HepG2 (cell line): Measurements from ENCODE around the gene IFT172. TPM values are rescaled to one million over a fixed set of nuclear protein-coding genes. Genes with fewer than 3 reads are reported as not detected.

Experiments
- AHR ChIP-seq: IDR thresholded peaks from 2 replicates; pipeline ENCODE4 v1.6.1; 2018; ENCODE audit warnings: missing genetic modification reagents, missing compliant biosample characterization
- CC2D1A ChIP-seq: sonication (generic); formaldehyde crosslinking; IDR thresholded peaks from 2 replicates; pipeline ENCODE4 v1.8.1; 2023; ENCODE audit warnings: mild to moderate bottlenecking, missing genetic modification reagents
- FOXA3 ChIP-seq: IDR thresholded peaks from 2 replicates; pipeline ENCODE4 v1.6.1; 2016; ENCODE audit warnings: missing genetic modification reagents, missing compliant biosample characterization
- FOXP1 ChIP-seq, 2 experiments: fragments of 450-650 bp in 1 of 2; IDR thresholded peaks; 2 replicates each; pipeline ENCODE4 v1.6.1; 2017 to 2018; ENCODE audit warnings: antibody characterized with exemption in 1 of 2
- GTF3A ChIP-seq: sonication (generic); formaldehyde crosslinking; conservative IDR thresholded peaks from 2 replicates; pipeline ENCODE4 v1.4.0; 2020; ENCODE audit warnings: mild to moderate bottlenecking, missing genetic modification reagents
- KAT8 ChIP-seq: IDR thresholded peaks from 2 replicates; pipeline ENCODE4 v1.6.1; 2016; ENCODE audit warnings: missing genetic modification reagents, missing compliant biosample characterization
- KMT2B ChIP-seq: IDR thresholded peaks from 2 replicates; pipeline ENCODE4 v1.6.1; 2016; ENCODE audit warnings: missing genetic modification reagents, missing compliant biosample characterization
- MED1 ChIP-seq: sonication (generic); formaldehyde crosslinking; IDR thresholded peaks from 2 replicates; pipeline ENCODE4 v1.4.0; 2020; ENCODE audit warnings: missing genetic modification reagents
- MED8 ChIP-seq: sonication (generic); formaldehyde crosslinking; IDR thresholded peaks from 2 replicates; pipeline ENCODE4 v1.8.1; 2023; ENCODE audit warnings: mild to moderate bottlenecking, missing genetic modification reagents; ENCODE audit not compliant: insufficient replicate concordance
- MXD4 ChIP-seq: IDR thresholded peaks from 2 replicates; pipeline ENCODE4 v1.6.1; 2016; ENCODE audit warnings: mild to moderate bottlenecking, missing biosample characterization, missing genetic modification reagents
- POGZ ChIP-seq: sonication (generic); formaldehyde crosslinking; IDR thresholded peaks from 2 replicates; pipeline ENCODE4 v1.4.0; 2020; ENCODE audit warnings: mild to moderate bottlenecking, missing genetic modification reagents
- SAP130 ChIP-seq: IDR thresholded peaks from 2 replicates; pipeline ENCODE4 v1.6.1; 2016; ENCODE audit warnings: low read depth
- SATB2 ChIP-seq: sonication (generic); formaldehyde crosslinking; IDR thresholded peaks from 2 replicates; pipeline ENCODE4 v1.5.0; 2020; ENCODE audit warnings: missing genetic modification reagents
- TAF1 ChIP-seq: sonication (generic); formaldehyde crosslinking; IDR thresholded peaks from 2 replicates; pipeline ENCODE4 v1.4.0; 2020; ENCODE audit warnings: missing genetic modification reagents
- ZNF121 ChIP-seq: sonication (generic); formaldehyde crosslinking; IDR thresholded peaks from 2 replicates; pipeline ENCODE4 v1.5.0; 2020; ENCODE audit warnings: mild to moderate bottlenecking, missing genetic modification reagents
- ZNF143 ChIP-seq: sonication (generic); formaldehyde crosslinking; IDR thresholded peaks from 2 replicates; pipeline ENCODE4 v1.4.0; 2020; ENCODE audit warnings: missing genetic modification reagents
- ZNF792 ChIP-seq: IDR thresholded peaks from 2 replicates; pipeline ENCODE4 v1.6.1; 2016
- polyA plus RNA-seq, 8 experiments: library from polyadenylated mRNA; depleted of rRNA in 3 of 8; stranded (reverse) in 7 of 8; unstranded in 1 of 8; fragments of >200 nt; fragmentation: Illumina TruSeq in 4 of 8; extraction: Trizol in 4 of 8; gene quantifications; 2 replicates each; pipeline versions ENCODE4 v1.2.1 to v1.2.3, GENCODE V29; 2011 to 2016; ENCODE audit warnings: low read depth in 4 of 8, missing spikeins in 1 of 8, mixed read lengths in 1 of 8; ENCODE audit not compliant: insufficient read depth in 1 of 8
- total RNA-seq, 5 experiments: library from RNA; depleted of rRNA; stranded (reverse); fragments of >200 nt; fragmentation: Illumina TruSeq; extraction: Trizol; gene quantifications; 2 replicates each; pipeline ENCODE4 v1.2.3, GENCODE V29; 2016; ENCODE audit warnings: low read depth in 1 of 5
- TF ChIP-seq, protein P1 (sequence below): sonication (generic); formaldehyde crosslinking; IDR thresholded peaks from 2 replicates; pipeline ENCODE4 v1.8.1; 2023; ENCODE audit warnings: mild to moderate bottlenecking, inconsistent platforms, moderate library complexity, missing genetic modification reagents, borderline replicate concordance
- TF ChIP-seq, protein P2 (sequence below): IDR thresholded peaks from 2 replicates; pipeline ENCODE4 v1.6.1; 2012; ENCODE audit warnings: low read length, improper control_type of control experiment
- TF ChIP-seq, protein P3 (sequence below): IDR thresholded peaks from 2 replicates; pipeline ENCODE4 v1.4.0; 2020; ENCODE audit warnings: mild to moderate bottlenecking, missing genetic modification reagents
- TF ChIP-seq, protein P4 (sequence below): sonication (generic); formaldehyde crosslinking; IDR thresholded peaks from 2 replicates; pipeline ENCODE4 v1.8.0; 2022; ENCODE audit warnings: mild to moderate bottlenecking, missing genetic modification reagents

The IFT172 gene
- total and polyA plus RNA-seq, 2 of the 13 experiments (the other 11 are each of a cell fraction or from before 2014, with no cell fraction given), result 21.6 to 35.7 TPM

DNA sequence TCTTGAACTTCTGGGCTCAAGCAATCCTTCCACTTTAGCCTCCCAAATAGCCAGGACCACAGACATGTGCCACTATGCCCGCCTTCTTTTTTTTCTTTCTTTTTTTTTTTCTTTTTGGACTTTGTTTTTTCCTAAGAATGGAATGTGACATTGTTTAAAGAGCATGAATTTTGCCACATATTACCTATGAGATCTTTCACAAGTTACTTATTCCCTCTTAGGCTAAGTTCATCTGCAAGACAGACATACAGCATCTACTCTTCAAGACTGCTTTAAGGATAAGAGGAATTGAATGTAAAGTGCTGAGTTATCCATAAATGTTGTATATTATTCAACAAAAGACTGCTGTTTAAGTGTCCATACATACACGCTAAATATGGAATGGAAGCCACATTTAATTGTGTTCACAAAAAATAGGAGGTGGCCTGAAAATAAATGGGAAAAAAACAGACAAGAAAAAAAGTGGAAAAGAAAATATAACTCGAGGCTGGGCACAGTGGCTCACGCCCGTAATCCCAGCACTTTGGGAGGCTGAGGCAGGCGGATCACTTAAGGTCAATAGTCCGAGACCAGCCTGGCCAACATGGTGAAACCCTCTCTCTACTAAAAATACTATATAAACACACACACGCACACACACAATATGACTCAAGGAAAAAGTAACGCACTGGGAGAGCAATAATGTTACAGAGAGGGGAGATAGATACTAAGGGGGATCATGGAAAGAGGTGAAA lies 77.0 kb downstream of the IFT172 start (continued):
- TF ChIP-seq KMT2B (CRISPR knock-in tag) (no peak), MXD4 (no peak), FOXP1 (IDR thresholded peaks at IDR 0.05) (0 out of 2 replicates have a peak, but pooled peaks have one; percentile 54), FOXP1 (CRISPR knock-in tag; IDR thresholded peaks at IDR 0.05) (peak; percentile 30; the same call in 1 of the 2 replicates), MED8 (no peak), GTF3A (CRISPR knock-in tag) (no peak), ZNF792 (CRISPR knock-in tag) (0 out of 2 replicates have a peak, but pooled peaks have one; percentile 60), KAT8 (CRISPR knock-in tag) (0 out of 2 replicates have a peak, but pooled peaks have one; percentile 41), CC2D1A (CRISPR knock-in tag) (no peak), TAF1 (CRISPR knock-in tag) (no peak), ZNF121 (0 out of 2 replicates have a peak, but pooled peaks have one; percentile 39), ZNF143 (no peak), SATB2 (CRISPR knock-in tag) (no peak), MED1 (CRISPR knock-in tag) (peak; percentile 12; the same call in 1 of the 2 replicates), FOXA3 (peak; percentile 68), SAP130 (CRISPR knock-in tag) (peak; percentile 50; the same call in 1 of the 2 replicates), POGZ (CRISPR knock-in tag) (peak; percentile 13; the same call in 1 of the 2 replicates), AHR (no peak)
- TF ChIP-seq, protein P1, sequence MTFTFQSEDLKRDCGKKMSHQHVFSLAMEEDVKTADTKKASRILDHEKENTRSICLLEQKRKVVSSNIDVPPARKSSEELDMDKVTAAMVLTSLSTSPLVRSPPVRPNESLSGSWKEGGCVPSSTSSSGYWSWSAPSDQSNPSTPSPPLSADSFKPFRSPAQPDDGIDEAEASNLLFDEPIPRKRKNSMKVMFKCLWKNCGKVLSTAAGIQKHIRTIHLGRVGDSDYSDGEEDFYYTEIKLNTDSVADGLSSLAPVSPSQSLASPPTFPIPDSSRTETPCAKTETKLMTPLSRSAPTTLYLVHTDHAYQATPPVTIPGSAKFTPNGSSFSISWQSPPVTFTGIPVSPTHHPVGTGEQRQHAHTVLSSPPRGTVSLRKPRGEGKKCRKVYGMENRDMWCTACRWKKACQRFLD (CRISPR knock-in tag), result no peak
- TF ChIP-seq, protein P2, sequence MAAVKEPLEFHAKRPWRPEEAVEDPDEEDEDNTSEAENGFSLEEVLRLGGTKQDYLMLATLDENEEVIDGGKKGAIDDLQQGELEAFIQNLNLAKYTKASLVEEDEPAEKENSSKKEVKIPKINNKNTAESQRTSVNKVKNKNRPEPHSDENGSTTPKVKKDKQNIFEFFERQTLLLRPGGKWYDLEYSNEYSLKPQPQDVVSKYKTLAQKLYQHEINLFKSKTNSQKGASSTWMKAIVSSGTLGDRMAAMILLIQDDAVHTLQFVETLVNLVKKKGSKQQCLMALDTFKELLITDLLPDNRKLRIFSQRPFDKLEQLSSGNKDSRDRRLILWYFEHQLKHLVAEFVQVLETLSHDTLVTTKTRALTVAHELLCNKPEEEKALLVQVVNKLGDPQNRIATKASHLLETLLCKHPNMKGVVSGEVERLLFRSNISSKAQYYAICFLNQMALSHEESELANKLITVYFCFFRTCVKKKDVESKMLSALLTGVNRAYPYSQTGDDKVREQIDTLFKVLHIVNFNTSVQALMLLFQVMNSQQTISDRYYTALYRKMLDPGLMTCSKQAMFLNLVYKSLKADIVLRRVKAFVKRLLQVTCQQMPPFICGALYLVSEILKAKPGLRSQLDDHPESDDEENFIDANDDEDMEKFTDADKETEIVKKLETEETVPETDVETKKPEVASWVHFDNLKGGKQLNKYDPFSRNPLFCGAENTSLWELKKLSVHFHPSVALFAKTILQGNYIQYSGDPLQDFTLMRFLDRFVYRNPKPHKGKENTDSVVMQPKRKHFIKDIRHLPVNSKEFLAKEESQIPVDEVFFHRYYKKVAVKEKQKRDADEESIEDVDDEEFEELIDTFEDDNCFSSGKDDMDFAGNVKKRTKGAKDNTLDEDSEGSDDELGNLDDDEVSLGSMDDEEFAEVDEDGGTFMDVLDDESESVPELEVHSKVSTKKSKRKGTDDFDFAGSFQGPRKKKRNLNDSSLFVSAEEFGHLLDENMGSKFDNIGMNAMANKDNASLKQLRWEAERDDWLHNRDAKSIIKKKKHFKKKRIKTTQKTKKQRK, result no peak
- TF ChIP-seq, protein P3, sequence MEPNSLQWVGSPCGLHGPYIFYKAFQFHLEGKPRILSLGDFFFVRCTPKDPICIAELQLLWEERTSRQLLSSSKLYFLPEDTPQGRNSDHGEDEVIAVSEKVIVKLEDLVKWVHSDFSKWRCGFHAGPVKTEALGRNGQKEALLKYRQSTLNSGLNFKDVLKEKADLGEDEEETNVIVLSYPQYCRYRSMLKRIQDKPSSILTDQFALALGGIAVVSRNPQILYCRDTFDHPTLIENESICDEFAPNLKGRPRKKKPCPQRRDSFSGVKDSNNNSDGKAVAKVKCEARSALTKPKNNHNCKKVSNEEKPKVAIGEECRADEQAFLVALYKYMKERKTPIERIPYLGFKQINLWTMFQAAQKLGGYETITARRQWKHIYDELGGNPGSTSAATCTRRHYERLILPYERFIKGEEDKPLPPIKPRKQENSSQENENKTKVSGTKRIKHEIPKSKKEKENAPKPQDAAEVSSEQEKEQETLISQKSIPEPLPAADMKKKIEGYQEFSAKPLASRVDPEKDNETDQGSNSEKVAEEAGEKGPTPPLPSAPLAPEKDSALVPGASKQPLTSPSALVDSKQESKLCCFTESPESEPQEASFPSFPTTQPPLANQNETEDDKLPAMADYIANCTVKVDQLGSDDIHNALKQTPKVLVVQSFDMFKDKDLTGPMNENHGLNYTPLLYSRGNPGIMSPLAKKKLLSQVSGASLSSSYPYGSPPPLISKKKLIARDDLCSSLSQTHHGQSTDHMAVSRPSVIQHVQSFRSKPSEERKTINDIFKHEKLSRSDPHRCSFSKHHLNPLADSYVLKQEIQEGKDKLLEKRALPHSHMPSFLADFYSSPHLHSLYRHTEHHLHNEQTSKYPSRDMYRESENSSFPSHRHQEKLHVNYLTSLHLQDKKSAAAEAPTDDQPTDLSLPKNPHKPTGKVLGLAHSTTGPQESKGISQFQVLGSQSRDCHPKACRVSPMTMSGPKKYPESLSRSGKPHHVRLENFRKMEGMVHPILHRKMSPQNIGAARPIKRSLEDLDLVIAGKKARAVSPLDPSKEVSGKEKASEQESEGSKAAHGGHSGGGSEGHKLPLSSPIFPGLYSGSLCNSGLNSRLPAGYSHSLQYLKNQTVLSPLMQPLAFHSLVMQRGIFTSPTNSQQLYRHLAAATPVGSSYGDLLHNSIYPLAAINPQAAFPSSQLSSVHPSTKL (CRISPR knock-in tag), result peak; percentile 28; the same call in 1 of the 2 replicates
- TF ChIP-seq, protein P4, sequence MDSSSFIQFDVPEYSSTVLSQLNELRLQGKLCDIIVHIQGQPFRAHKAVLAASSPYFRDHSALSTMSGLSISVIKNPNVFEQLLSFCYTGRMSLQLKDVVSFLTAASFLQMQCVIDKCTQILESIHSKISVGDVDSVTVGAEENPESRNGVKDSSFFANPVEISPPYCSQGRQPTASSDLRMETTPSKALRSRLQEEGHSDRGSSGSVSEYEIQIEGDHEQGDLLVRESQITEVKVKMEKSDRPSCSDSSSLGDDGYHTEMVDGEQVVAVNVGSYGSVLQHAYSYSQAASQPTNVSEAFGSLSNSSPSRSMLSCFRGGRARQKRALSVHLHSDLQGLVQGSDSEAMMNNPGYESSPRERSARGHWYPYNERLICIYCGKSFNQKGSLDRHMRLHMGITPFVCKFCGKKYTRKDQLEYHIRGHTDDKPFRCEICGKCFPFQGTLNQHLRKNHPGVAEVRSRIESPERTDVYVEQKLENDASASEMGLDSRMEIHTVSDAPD (CRISPR knock-in tag), result no peak
